ENCODE results near the gene RUNX1.

RUNX1 gene
- total RNA-seq: 45.8 to 102 (median 76.5) reads per million in 4 experiments

DNA sequence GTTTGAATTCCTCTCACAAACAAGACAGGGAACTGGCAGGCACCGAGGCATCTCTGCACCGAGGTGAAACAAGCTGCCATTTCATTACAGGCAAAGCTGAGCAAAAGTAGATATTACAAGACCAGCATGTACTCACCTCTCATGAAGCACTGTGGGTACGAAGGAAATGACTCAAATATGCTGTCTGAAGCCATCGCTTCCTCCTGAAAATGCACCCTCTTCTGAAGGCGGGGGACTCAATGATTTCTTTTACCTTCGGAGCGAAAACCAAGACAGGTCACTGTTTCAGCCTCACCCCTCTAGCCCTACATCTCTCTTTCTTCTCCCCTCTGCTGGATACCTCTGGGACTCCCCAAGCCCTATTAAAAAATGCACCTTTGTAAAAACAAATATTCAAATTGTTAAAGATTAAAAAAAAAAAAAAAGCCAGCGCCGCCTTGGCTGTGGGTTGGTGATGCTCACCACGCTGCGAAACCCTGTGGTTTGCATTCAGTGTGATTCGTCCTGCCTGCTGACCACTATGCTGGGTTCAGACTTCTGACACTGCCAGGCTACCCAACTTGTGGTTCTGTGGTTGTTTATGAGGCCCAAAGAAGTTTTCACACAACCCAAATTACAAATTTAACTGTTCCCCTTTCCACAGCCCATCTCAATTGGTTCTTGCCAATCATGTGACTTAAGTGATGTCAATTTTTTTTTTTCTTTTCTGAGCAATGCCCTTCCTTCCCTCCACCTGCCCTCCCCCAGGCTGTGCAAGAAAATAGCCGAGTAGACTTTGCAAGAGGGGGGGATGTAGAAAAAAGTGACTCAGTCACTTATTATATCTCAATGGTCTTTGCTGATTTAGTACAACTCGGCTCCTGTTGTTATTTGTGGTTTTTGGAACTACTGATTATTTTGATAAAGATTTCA lies at the start of gene RUNX1:
Gene RUNX1, minus strand, starts transcription at position 597 of the 912 bp plus-strand sequence.
- peak; percentile 37 for DNase-seq

GRCh38 chr21:35097525-35097924 lies 48.4 kb upstream of the RUNX1 start:
- DNase-seq: no peak

- DNase-seq: no peak
Measured at GRCh38 chr21:35096959-35097358, 47.9 kb upstream of the RUNX1 start.

GRCh38 chr21:35095859-35096291 lies 46.8 kb upstream of the RUNX1 start:
- DNase-seq: no peak

DNA sequence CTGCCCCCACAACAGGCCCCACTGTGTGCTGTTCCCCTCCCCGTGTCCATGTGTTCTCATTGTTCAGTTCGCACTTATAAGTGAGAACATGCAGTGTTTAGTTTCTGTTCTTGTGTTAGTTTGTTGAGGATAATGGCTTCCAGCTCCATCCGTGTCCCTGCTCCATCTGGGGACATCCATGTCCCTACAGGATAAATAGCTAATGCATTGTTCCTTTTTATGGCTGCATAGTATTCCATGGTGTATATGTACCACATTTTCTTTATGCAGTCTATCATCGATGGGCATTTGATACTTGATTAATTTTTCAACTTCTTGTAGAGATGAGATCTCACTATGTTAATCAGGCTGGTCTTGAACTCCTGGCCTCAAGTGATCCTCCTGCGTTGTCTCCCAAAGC lies 44.4 kb upstream of the RUNX1 start:
- no peak for DNase-seq

DNA sequence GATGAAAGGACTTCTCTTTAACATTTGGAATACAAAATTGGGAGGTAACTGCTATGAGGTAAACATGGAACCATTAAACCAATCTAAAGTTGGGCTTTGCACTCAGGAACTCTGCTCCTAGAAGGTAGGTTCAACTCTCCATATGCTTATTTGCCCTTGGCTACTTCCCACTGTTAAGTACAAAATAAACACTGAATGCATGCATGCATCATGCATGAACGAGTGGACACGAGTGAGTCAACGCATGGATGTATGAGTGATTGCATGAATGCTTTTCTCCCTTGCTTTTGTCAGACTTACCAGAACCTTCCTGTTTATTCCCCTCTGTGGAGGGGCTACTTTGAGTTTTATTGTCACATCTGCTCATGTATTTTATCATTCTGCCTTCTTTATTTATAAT lies 42.4 kb upstream of the RUNX1 start:
- DNase-seq: no peak

DNA sequence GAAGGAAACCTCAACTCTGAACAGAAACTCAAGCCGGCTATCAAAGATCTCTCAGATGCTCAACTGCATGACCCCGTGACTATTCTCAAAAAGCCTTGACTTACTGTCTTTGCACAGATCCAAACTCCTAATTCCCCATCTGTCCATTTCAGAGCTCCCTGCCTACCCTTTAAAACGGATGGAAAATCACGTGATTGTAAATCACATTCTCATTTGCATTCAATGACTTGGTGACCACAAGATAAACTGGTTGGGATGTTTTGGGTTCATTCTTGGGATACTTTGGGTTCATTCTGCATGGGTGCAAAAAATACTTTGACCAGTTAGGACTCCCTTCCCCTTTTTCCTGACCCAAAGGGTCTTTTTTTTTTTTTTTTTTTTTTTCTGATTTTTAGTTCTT lies 41.3 kb upstream of the RUNX1 start:
- DNase-seq: no peak

DNA sequence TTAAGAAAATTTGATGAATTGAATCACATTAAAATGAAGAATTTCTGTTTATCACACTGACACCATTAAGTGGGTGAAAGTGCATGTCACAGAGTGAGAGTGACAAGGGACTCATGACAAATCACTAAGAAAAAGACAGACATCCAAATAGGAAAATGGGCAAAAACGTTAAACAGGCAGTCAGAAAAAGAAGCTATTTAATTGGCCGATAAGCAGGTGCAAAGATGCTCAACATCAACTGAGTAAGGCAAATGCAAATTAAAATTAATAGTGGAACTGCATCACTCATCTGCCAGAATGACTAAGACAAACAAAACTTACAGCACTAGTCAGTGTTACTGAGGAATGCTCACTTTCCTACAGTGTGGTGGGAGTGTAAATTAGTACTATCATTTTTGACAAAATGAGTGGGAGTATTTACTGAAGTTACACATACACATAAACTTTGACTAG lies 39.2 kb upstream of the RUNX1 start:
- no peak for DNase-seq

- no peak for DNase-seq
Measured at GRCh38 chr21:35086357-35086756, 37.3 kb upstream of the RUNX1 start.

DNA sequence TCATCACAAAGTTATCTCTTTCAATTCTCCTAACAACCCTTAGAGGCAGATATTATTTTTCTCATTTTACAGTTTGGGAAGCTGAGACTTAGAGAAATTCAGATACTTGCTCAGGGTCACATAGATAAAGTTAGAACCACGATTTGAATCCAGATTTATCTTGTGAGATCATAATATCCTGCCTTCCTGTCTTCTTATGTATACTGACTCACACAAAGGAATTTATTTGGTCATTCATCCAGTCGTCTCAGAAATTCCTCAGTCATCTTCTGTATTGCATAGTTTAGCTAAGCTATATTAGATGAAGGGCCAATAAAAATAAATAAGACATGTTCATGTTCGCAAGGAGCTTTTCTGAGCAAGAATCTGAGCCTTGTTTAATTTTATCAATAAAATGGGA lies 35.8 kb upstream of the RUNX1 start:
- DNase-seq: no peak

- DNase-seq: no peak
Measured at GRCh38 chr21:35083246-35083645, 34.1 kb upstream of the RUNX1 start.

DNA sequence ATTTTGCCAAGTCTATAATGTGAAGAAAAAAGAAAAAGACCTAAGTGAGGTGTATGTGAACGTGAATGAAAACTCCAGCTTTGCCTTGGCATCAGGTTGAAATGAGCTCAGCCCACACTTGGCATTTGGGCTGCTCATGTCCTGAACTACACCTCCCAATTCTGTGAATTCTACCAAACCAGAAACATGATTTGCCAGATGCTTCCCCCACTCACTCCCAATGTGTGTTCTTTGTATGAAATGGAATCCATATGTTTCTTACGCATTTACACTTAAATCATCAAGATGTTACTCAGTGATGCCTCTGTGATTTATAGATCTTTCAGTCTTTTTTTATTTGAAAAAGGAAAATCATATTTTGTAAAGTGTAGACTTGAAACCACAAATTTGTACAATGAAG lies 32.8 kb upstream of the RUNX1 start:
- DNase-seq: no peak

DNA sequence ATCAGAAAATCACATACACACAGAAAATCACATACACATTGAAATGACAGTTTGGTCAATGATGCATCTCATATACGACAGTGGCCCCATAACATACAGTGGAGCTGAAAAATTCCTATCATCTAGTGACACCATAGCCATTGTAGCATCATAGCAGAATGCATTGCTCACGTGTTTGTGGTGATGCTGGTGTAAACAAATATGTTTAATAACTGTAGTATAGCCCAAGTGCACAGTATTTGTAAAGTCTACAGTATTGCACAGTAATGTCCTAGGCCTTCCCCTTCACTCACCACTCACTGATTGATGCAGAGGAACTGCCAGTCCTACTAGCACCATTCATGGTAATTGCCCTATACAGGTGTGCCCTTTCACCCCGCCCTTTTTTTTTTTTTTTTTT lies 30.1 kb upstream of the RUNX1 start:
- no peak for DNase-seq

DNA sequence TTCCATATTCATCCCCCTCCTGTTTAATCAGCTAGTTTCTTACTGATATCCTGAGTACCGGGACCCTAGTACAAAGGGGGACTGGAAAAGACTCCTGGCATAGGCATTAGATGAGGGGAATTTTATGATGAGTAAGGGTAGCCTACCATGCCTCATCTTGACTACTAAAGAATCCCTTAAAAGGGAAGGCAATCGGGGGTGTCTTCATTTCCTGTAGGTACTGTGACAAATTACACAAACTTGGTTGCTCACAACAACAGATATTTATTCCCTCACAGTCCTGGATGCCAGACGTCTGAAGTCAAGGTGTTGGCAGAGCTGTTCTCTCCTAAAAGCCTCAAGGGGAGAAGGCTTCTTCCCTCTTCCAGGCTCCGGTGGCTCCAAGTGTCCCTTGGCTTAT lies 28.9 kb upstream of the RUNX1 start:
- DNase-seq: no peak

- DNase-seq: no peak
Measured at GRCh38 chr21:35077466-35077865, 28.4 kb upstream of the RUNX1 start.

DNA sequence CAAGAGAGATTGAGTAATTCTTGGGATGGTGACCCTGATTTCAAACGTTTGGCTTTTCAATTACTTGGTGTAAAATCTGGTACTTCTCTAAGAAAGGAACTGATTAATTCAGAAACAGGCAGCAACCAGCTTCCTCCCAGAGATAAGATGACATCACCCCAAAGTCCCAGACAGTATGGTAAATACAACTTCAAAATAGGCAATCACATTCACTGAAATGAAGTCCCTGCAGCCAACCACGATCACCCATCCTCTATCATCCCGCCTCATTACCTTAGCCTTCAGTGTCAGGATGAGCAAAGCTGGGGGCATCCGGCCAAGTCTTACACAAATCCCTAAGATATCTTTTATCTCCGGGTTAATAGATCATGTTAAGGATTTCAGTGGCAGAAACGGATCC lies 26.4 kb upstream of the RUNX1 start:
- no peak for DNase-seq

DNA sequence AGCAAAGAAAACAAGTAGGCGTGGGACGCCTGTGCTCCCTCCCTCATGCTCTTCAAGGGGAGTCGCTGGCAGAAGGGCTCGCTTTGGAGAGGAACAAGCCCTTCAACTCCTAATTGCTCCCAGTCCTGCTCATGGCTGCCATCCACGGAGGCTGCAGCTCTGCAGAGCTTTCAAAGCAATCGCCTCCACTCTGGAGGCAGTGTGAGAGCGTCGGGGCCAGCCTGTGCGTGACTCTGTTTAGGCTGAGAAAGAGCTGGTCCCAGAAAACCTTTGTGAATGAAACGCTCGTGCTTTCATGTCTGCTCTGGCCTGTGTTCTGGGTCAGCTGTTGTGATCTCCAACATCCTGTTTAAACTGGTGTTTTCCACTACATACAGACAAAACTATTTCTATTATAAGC lies 23.9 kb upstream of the RUNX1 start:
- no peak for DNase-seq

GRCh38 chr21:35072557-35072956 lies 23.5 kb upstream of the RUNX1 start:
- DNase-seq: no peak

GRCh38 chr21:35071347-35071746 lies 22.2 kb upstream of the RUNX1 start:
- no peak for DNase-seq

DNA sequence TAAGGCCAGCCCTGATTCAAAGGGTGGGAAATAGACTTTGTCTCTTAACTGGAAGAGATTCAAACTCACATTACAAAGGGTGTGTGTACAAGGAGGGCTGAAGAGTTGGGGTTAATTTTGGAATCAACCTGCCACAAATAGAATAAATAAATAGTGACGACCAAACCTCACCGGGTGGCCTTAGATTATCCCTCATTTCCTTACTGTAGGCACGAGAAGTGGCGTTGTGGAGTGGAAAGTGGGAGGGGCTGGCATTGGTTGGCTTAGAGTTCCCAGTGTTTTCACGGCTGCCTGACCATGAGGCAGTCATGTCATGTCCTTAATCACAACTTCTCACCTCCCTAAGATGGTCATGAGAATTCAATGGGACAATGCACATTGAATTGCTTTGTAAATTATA lies 21.3 kb upstream of the RUNX1 start:
- no peak for DNase-seq

- no peak for DNase-seq
Measured at GRCh38 chr21:35066824-35067223, 17.7 kb upstream of the RUNX1 start.

DNA sequence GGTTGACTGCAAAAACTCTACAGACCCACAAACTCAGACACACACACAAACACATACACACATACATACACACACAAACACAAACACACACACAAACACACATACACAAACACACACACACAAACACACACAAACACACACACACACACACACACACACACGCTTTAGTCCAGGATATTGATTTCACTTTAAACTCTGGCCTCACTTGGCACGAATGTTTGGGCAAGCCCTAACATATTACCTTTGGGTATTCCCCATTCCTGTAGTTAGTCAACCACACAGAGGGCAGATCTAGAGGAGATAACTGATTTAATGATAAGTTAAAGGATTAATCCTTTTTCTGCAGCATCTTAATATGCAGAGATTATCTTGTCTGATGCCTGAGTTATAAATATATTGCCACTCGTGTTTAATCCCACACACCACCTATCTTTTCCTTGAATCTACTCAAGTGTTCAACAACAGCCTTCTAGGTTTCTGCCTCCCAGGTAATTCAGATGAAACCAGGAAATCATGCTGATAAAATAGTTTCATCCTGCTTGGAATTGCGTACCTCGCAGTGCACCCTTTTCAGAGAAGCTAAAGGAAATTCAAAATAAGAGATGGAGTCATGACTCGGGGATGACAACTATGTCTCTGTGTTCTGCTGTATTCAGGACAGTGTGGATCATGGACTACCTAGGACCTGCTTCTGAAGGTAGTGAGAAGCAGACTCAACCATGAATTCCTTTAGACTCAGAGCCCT lies 14.5 kb upstream of the RUNX1 start:
- no peak for DNase-seq

DNA sequence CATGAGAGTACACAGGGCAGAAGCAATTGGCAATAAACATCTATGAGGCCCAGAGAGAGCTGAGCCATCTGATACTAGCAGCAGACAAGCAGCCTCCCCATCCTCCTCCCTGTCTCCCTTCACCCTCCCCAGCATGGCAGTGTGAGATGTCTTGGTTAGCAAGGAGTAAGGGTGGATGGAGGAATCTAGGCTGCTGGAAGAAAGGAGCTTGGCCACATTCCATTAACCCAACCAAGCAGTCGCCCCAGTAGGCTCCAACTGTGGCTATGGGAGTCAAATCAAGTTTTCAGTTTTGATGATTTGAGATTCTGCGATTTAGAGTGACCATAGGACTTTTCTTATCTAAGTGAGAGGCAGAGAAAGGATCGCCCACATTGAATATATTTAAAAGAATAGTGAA lies 12.9 kb upstream of the RUNX1 start:
- no peak for DNase-seq

GRCh38 chr21:35059742-35060141 lies 10.6 kb upstream of the RUNX1 start:
- no peak for DNase-seq
